H1 (cell line): Measurements from ENCODE around the gene PLCB1. TPM values are rescaled to one million over a fixed set of nuclear protein-coding genes. Genes with fewer than 3 reads are reported as not detected.
A peak's percentile ranks its signal among the peaks of the same experiment; 100 is the strongest.

Experiments used
- RAD21 ChIP-seq, 2 experiments: IDR thresholded peaks in 1 of 2; conservative IDR thresholded peaks in 1 of 2; 2 replicates each; pipeline ENCODE4 v1.6.1; 2011; ENCODE audit warnings: low read depth in 2 of 2, low read length in 2 of 2, improper control_type of control experiment in 1 of 2, inconsistent platforms in 1 of 2, mild to moderate bottlenecking in 1 of 2, moderate library complexity in 1 of 2
- YY1 ChIP-seq: IDR thresholded peaks from 2 replicates; pipeline ENCODE4 v1.6.1; 2011; ENCODE audit warnings: low read depth, mild to moderate bottlenecking, low read length
- polyA plus RNA-seq, 7 experiments: library from polyadenylated mRNA; depleted of rRNA in 3 of 7; stranded (reverse) in 5 of 7; unstranded in 2 of 7; fragments of >200 nt in 5 of 7; fragments of 200-250 nt in 2 of 7; gene quantifications; 1 replicate in 5 of 7; 2 replicates in 1 of 7; 4 replicates in 1 of 7; pipeline versions ENCODE4 v1.2.1 to v1.2.3, GENCODE V29; 2011 to 2013; ENCODE audit warnings: missing spikeins in 2 of 7, mixed read lengths in 2 of 7
- total RNA-seq: library from RNA; stranded (reverse); fragmentation: NEBNext Ultra II Directional; extraction: Animal tissue kit (Norgen Biotek cat#: 25700); gene quantifications from 2 replicates; pipeline ENCODE4 v1.2.1, GENCODE V29; 2021

The PLCB1 gene
- total and polyA plus RNA-seq, 2 of the 8 experiments (the other 6 are each of a cell fraction or from before 2014, with no cell fraction given) = 2.6 to 9.1 TPM

DNA sequence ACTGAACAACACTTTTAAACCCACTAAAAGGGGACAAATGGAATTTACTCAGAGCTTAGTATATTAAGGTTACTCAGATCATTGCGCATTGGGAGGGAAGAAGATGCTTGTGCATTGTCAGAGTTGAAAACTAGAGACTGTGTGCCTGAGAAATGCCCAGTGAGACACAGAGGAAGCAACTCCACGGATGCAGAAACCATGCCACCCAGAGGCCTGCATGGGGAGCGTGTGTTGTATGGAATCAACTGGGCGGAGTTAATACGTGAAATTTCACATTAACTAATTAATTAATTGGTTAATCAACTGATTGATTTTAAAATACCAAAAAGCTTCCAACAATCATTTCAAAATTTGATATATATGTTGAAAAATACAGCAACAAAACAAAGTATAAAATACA, 391.6 kb downstream of the PLCB1 start (continued):
- peak; percentile 59 to 66 for TF ChIP-seq RAD21 (IDR thresholded peaks at IDR 0.05 in 1 of 2, conservative IDR thresholded peaks at IDR 0.05 in 1 of 2; ENCODE audit: low read depth in 2 of 2, low read length in 2 of 2)
- TF ChIP-seq YY1 = no peak
- TF ChIP-seq, all 59 proteins: peak for 2
